GM12874 (cell line): Measurements from ENCODE around the gene NRXN3.

Experiments
- TF ChIP-seq, protein P1 (sequence below): IDR thresholded peaks from 2 replicates; pipeline ENCODE4 v1.5.1; 2011; ENCODE audit warnings: low read depth, mild to moderate bottlenecking, control low read depth, low read length, moderate library complexity; ENCODE audit not compliant: insufficient read depth

Gene NRXN3

DNA sequence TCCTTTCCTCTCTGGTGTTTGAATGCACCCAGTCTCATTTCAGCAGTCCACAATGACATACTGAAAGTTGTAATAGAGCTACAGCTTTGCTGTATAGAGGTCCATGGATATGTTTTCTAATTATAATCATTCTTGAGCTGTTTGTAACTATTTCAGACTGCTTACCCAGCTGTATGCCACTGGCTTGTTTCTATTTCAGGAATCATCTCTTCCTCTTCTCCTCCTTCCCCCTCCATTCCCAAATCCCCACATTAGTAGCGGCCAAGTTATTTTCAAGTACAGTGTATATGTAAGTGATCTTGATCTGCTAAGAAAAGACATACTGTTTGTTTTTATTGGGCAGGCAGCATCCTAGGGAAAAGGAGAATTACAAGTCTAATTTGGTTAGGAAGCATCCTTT, 1266.2 kb downstream of the NRXN3 start:
- TF ChIP-seq, protein P1, sequence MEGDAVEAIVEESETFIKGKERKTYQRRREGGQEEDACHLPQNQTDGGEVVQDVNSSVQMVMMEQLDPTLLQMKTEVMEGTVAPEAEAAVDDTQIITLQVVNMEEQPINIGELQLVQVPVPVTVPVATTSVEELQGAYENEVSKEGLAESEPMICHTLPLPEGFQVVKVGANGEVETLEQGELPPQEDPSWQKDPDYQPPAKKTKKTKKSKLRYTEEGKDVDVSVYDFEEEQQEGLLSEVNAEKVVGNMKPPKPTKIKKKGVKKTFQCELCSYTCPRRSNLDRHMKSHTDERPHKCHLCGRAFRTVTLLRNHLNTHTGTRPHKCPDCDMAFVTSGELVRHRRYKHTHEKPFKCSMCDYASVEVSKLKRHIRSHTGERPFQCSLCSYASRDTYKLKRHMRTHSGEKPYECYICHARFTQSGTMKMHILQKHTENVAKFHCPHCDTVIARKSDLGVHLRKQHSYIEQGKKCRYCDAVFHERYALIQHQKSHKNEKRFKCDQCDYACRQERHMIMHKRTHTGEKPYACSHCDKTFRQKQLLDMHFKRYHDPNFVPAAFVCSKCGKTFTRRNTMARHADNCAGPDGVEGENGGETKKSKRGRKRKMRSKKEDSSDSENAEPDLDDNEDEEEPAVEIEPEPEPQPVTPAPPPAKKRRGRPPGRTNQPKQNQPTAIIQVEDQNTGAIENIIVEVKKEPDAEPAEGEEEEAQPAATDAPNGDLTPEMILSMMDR: no peak

- TF ChIP-seq, protein P1: no peak
Measured at GRCh38 chr14:79437951-79438350, 1267.8 kb downstream of the NRXN3 start.

- TF ChIP-seq, protein P1: no peak
Measured at GRCh38 chr14:79438696-79439342, 1268.6 kb downstream of the NRXN3 start.

- TF ChIP-seq, protein P1: no peak
Measured at GRCh38 chr14:79442786-79443185, 1272.6 kb downstream of the NRXN3 start.

DNA sequence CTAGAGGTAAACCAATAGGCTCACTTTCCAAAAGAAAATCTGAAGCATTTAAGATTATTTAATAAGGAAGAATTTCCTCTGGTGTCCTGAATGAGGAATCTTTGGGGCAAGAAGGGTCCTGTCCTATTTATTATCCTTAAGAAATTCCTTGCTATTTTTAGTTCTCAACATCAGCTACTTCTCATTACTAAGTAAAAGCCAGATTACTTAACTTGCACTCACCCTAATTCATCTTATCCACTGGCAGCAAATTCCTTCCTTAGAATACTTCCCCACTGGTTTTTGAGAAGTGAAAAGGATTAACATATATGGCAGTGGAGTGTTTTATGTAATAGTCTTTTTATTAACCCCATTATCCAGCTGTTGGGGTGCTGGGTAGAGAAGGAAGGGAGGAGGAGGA, 1273.4 kb downstream of the NRXN3 start:
- TF ChIP-seq, protein P1: no peak

GRCh38 chr14:79448960-79449359, 1278.8 kb downstream of the NRXN3 start:
- TF ChIP-seq, protein P1: no peak

- TF ChIP-seq, protein P1: no peak
Measured at GRCh38 chr14:79451601-79452000, 1281.4 kb downstream of the NRXN3 start.
